NCI-H2107 treated with DMSO at 0.1 percent for 48 hours (cell line): ENCODE results near the gene MTUS2.
A peak's percentile ranks its signal among the peaks of the same experiment; 100 is the strongest.

Source experiments
- DNase-seq: peaks from one replicate; lab custom pipeline; 2025; ENCODE audit not compliant: unreplicated experiment; lab: John Stamatoyannopoulos, UW

Gene MTUS2

DNA sequence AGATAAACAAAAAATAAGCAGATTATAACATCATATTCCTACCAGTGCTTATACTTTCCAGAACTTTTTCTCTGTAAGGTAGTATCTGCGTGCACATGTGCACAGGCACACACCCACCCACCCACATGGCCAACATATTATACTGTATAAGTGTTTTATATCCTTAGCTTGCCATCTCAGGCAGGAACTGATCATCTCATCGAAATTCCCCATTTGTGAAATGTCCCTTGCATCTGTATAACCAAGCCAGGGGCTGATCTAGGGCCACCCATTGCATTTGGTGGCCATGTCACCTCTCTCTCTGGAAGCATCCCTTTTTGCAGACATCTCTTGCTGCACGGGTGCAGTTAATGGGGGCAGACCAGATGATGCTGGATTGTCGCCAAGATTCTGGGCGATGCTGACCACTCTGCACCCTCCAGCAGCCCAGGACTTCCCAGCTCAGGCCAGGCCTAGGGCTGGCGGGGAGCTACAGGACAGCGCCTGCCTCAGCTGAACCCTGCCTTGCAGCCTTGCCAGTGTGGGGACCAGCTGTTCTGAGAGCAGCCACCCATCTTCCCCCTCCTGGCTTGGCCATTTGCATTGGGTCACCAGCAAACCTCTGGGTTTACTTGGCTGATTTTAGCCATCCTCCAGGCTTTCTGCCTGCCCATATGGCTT, 679.5 kb downstream of the MTUS2 start:
- no peak for DNase-seq

- DNase-seq = no peak
Observed at GRCh38 chr13:29500386-29500785, 680.2 kb downstream of the MTUS2 start.

DNA sequence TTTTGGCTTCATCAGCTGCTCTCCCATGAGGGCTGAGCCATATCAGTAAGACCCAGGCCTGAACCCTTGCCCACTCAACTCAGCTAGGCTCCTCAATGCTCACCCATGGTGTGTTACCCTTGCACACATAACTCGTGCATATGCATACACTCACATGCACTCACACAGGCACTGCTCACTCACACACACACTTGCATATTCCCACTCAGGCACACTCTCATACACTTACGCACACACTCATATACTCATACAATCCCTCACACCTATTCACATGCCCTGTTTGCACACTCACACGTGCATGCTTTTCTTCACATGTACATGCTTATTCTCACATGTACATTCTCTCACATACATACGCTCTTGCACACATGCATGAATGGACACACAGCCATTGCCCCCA, 681.5 kb downstream of the MTUS2 start:
- DNase-seq = no peak

DNA sequence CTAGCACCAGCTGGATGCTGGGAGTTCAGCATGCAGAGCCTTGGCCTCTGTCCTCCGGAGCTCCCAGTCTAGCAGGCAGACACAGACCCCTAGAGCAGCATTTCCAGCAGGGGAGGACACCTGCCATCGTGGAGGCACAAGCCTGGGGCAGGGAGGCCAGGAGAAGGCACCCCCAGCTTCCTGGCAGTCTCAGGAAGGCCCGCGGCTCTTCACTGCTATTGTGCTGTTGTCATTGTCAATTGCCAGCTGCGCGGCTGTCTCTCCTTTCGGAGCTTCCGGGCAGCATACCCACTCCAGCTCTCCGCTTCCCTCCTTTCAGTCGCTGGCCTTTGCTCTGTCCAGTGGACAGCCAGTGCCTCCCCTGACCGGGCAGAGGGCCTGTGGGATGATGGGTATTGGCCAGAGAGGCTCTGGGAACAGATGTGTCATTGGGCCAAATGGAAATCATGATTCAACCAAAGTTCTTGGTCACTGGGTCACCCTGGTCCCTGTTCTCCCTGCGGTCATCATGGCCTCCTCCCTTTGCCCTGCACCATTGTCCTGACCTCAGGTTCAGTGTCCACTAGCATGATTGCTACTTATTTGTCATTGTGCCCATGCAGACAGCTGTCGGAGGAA, 682.4 kb downstream of the MTUS2 start:
- no peak for DNase-seq

GRCh38 chr13:29503041-29503837, 683.1 kb downstream of the MTUS2 start:
- no peak for DNase-seq

DNA sequence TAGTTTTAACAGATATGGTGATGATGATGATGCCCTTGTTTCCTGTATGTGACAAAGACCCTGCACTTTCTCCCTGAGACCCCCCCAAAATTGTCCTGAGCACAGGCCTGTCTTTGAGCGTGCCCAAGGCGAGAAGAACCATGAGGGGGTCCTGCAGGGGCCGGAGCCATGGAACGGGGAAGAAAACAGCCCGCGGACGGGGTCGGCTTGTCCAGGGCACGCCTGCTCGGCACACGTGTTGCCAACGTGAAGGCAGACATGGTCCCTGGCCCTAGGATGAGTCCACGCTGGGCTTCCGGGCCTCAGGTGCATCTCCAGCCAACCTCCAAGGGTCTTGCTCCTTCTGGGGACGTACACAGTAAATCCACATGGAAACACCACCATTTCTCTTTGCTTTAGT, 684.6 kb downstream of the MTUS2 start:
- no peak for DNase-seq

- DNase-seq = no peak
Observed at GRCh38 chr13:29505511-29505910, 685.4 kb downstream of the MTUS2 start.

DNA sequence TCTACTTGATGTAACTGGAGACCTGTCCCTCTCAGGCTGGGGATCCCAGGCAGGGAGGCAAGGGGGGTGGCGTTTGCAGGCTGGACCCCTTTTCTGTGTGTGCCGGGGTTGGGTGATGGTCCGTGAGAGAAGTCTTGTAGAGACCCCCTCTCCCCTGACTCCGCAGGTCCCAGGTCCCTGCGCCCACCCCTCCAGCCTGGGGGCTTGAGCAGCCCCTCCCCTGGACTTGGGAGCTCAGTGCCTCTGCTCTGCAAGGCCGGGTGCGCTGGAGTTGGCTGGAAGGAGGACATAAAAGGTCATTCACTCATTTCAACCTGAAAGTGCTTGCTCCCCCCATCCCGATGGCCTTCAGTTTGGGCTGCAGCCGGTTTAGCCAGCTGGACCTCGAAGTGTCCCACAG, 685.8 kb downstream of the MTUS2 start:
- DNase-seq = no peak

DNA sequence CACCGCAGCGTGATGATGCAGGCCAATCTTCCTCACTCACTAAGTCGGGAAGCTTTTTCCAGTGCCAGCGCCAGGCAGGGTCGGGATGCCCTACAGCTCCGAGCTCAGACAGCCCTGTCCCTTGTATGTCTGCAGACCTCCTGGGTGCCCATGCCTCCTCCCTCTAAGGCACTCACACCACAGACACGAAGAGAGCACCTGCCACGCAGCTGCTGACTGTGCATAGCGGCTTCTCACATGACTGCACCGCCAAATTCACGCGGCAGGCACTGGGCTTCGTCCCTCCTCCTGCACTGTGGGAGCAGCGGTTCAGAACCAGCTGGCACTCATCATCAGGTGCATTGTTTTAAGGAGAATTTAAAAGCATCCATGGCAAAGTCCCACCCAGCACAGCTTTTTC, 687.2 kb downstream of the MTUS2 start:
- DNase-seq = peak; percentile 71

- peak; percentile 27 for DNase-seq
Observed at GRCh38 chr13:29508130-29508875, 688.2 kb downstream of the MTUS2 start.

GRCh38 chr13:29508876-29509252, 688.7 kb downstream of the MTUS2 start:
- no peak for DNase-seq

DNA sequence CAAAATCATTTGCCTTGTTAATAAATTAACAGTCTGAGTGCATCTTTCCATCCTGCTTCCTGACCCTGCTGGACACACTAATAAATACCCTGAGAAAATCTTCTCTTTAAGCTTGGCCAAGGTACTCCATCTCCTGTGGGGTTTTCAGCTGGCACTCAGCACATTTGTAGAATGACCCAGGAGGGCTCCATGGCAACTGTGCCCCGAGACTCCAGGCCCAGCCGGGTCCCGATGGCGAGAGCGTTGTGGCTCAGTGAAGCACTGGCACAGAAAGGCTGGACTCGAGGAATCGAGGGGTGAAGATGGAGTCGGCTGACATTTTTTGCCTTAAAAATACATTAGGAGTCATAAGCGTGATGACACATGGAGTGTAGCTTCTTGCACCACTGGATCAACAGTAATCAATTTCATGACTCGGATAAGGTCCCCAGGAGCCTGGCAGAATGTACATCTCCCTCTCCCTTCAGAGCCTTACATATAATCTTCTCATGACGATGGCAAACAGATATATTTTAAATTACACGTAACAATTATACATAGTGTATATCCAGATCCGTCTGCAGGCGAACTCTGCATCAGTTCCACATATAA, 690.0 kb downstream of the MTUS2 start:
- no peak for DNase-seq

DNA sequence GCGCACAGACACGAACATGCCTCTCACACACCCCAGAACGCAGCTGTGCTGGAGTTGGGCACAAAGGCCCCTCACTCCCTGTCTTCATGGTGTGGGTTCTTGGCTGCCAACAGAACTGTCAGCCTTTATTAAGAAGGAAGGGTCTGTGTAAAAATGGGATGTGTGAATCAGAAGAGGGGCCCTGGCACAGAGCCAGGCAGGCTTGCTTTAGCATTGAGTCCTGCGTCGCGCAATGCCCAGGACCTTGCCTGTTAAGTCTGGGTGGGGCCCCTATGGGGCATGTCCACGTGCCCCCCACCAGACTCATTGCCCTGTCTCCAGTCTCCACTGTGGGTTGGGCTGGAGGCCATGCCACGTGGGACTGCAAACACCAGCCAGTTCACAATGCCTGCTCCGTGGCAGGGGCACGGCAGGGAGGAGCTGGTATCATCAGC, 690.5 kb downstream of the MTUS2 start:
- no peak for DNase-seq

GRCh38 chr13:29511106-29511796, 691.1 kb downstream of the MTUS2 start:
- DNase-seq = no peak

DNA sequence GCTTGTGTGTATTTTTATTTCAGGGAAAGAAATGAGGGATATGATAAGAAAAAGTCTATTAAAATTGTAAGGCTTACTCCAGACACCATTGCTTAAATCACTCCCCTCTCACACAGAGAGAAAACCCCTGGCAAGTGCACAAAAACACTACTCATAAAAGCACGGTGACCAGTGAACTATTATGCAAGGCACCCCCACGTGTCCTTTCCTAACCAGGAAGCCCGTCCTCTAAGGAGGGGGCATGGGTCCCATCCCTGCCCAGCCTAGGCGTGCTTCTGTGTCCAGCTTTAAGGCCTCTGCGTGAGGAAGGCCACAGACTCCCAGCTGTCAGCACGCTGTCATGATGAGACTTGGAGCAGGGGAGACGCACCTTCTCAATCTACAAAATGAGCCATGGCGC, 691.8 kb downstream of the MTUS2 start:
- DNase-seq = no peak

- no peak for DNase-seq
Observed at GRCh38 chr13:29513002-29513980, 693.2 kb downstream of the MTUS2 start.

DNA sequence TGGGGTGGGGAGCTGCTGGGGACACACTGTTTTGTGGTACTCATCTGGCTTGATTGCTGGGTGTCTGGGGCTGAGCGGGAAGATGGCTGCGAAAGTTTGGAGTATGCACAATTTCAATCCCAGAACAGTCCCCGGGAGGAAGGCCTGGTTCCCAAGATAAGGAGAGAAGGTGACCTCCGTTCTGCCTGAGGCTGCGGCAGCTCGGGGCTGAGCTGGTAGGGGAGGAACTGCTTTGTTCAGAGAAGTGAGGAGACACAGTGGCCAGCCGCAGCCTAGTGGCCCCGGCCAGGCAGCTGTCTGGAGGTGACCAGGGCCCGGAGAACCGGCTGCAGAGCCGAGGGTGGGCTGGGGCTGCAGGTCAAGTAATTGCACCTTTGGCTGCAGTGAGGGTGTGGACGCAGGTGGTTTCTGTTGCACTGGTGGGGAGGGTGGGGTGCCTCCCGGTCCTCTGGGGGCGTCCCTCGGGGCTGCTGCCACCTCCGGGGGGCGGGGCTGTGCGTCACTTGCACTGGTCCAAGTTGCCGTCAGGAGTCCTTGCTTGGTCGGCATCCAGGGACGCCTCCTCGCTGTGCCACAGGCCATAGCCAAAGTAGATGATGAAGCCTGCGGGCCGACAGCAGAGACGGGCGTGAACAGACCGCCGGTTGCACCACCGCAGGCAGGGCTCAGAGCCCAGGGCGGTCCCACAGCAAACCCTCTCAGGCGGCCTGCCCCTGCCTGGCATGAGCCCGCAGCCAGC, 694.0 kb downstream of the MTUS2 start:
- no peak for DNase-seq

GRCh38 chr13:29514720-29515310, 694.7 kb downstream of the MTUS2 start:
- no peak for DNase-seq
